GM10847 (cell line): ENCODE measurements around the gene PRR15.

ENCODE experiments used
- POLR2A ChIP-seq: IDR thresholded peaks from 2 replicates; pipeline ENCODE4 v1.6.1; 2011; ENCODE audit not compliant: insufficient read length; ENCODE audit errors: extremely low read depth

Gene PRR15, protein sequence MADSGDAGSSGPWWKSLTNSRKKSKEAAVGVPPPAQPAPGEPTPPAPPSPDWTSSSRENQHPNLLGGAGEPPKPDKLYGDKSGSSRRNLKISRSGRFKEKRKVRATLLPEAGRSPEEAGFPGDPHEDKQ

DNA sequence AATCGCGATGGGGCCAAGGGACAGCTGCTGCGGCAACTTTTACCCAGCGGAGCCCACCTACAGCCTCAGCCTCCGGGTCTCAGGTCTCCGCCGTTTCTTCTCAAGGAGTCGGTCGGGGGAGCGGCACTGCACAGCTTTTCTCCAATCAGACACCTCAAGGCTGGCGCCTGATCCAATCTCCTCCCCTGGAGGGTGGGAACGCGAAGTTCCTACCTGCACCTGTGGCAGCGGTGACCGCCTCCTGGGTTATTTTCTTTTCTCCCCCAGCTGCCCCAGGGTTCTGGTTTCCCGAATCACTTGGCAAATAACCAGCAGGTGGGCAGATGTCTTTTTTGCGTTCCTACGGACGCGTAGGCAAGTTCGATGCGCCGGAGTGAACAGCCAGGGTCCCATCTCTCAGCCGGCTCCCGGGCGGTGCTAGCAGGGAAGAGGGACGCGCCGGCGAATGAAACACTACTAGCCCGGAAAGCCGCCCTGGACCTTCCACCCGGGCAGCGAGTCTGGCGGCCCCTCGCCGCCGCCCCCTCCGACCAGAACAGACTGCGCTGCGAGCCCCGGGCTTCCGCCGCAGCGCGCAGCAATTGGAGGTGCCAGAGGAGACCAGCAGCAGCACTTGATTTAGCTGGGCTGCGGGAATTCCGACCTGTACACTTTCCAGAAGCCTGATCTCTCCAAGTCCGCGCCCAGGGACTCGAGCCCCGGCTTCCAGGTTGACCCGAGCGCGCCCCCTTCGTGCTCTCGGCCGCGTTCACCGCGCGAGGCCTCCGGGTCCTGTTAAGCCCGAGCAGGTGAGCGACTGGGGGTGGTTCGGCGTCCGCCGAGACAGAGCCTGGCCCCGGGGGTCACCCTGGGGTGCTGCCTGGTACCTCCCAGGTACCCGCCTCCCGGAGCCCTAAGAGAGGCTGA lies at the start of gene PRR15:
Gene PRR15, plus strand, starts transcription at position 246 of the 906 bp plus-strand sequence. CDS start 2,495 bp downstream, outside the sequence.
- TF ChIP-seq POLR2A = no peak

DNA sequence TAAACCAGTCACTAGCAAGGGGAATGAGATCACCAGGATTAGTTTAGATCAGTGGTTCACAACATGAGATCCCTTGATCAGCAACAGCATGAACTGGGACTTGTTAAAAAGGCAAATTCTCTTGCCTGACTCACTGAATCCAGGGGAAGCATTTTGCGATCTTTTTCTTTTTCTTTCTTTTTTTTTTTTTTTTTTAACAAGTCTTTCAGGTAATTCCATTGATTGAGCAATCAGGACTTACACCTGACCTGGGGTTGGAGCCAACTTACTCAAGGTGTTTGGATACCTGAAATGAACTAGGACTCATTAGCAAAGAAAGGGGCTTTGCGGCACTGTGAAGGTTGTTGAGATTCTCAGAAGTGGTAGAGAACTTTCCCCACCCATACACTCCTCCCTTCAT lies 47.1 kb upstream of the PRR15 start:
- TF ChIP-seq POLR2A = no peak

DNA sequence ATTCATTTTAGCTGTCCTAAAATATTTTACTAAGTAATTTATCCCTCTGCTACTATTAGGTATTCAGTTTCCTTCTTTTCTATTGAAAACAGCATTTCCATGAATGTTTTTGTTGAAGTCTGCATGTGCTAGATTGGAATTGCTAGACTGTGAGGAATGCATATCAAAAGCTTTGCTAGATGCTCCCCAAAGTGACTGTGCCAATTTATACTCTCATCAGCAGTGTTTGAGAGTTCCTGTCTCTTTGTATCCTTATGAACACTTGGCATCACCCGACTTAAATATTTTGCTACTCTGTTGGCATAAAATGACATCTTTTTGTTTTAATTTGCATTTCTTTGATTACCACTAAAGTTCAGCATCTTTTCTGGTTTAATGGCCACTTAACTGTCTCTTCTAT lies 45.0 kb upstream of the PRR15 start:
- TF ChIP-seq POLR2A = no peak

DNA sequence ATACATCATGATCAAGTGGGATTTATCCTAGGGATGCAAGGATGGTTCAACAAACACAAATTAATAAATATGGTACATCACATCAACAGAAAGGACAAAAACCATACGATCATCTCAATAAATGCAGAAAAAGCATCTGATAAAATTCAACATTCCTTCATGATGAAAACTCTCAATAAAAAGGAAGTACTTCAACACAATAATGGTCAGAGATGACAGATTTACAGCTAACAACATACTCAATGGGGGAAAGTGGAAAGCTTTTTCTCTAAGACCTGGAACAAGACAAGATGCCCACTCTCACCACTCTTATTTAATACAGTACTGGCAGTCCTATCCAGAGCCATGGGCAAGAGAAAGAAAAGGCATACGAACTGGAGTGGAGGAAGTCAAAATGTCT lies 39.9 kb upstream of the PRR15 start:
- TF ChIP-seq POLR2A = no peak

DNA sequence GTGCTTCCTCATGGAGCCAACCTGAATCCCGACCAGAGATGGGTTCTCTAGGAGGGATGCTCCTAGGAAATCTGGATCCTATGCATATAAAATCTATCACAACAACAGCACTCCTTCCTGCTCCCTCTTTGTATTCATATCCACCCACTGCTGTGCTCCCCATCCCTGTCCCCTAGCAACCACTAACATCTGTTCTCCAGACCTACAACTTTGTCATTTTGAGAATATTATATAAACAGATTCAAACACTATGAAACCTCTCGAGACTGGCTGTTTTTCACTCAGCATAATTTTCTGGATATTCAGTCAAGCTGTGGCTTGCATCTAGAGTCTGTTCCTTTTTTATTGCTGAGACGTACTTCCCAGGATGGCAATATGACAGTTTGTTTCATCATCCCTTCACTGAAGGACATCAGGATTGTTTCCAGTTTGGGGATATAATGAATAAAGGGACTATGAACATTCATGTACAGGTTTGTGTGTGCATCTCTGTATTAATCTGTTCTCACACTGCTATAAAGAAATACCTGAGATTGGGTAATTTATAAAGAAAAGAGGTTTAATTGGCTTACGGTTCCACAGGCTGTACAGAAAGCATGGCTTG lies 36.0 kb upstream of the PRR15 start:
- TF ChIP-seq POLR2A = no peak

DNA sequence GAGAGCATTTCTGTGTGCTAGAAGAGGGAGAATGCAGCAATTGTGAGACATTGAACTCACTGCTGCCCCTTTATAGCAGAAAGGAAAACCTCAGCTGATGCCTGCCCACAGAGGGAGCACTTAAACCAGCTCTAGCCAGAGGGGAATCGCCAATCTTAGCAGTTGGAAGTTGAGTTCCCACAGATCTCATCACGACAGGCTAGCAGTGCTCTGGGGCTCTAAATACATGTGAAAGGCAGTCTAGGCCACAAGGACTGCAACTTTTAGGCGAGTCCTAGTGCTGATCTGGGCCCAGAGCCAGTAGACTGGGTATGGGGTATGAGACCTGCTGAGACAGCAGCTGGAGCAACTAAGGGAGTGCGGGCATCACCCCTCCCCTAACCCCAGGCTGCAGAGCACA lies 25.2 kb upstream of the PRR15 start:
- TF ChIP-seq POLR2A = no peak

DNA sequence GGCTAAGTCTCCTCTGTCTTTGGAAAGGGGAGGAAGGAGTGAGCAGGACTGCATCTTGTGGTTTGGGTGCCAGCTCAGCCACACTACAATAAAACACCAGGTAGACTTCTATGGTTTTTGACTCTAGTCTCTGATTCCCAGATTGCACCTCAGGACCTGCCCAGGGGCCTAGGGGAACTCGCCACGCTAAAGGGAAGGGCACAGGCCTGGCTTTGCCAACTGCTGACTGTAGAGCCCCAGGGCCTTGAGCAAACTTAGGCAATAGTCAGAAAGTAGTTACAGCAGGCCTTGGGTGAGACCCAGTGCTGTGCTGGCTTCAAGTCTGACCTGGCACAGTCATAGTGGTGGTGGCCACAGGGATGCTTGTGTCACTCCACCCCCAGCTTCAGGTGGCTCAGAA lies 24.2 kb upstream of the PRR15 start:
- TF ChIP-seq POLR2A = no peak

DNA sequence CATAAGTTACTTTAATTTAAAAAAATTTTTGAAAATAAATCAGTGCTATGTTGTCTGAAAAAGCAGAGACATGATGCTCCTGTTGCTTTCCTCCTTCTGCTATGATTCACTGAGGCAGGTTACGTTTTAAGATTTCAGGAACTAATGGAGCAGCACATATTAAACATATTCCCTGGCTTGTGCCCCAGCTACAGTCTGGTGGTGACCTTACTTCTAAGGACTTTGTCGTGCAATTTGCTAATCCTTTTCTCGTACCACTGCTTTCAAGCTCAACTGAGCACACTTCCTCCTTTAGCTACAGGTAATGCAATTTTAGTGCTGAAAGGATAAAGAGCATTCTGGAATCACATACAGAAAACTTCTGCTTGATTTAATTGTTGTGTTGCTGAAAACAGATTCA lies 16.2 kb upstream of the PRR15 start:
- TF ChIP-seq POLR2A = no peak

DNA sequence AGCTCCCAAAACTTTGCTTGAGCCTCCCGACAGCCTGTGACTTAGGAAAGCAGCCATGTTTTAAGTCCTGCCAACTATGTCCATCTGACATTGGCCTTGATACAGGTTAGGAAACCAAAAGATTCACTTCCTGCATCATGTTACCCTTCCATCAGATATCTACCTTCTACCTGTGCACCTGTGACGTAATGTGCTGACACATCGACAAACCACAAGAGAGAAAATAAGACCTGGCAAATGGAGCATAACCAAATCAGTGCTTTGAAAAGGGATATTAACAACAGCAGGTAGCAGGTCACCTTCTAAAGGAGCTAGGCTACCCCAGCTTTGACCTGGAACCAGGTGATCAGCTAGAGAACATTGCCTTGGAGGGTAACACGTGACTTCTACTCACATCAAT lies 14.8 kb upstream of the PRR15 start:
- no peak for TF ChIP-seq POLR2A

DNA sequence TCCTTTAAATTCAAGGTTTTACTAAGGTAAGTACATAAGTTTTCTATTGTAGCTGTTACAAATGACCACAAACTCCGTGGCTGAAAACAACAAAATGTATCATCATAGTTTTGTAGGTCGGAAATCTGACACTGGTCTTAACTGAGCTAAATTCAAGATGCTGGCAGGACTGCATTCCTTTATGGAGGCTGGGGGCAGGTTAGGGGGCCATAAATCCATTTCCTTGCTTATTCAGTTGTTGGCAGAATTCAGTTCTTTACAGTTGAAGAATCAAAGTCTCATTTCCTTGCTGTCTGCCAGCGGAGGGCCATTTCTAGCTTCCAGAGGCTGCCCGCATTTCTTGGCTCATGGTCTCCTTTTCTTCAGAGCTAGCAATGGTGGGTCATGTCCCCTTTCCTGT lies 11.2 kb upstream of the PRR15 start:
- TF ChIP-seq POLR2A = no peak

DNA sequence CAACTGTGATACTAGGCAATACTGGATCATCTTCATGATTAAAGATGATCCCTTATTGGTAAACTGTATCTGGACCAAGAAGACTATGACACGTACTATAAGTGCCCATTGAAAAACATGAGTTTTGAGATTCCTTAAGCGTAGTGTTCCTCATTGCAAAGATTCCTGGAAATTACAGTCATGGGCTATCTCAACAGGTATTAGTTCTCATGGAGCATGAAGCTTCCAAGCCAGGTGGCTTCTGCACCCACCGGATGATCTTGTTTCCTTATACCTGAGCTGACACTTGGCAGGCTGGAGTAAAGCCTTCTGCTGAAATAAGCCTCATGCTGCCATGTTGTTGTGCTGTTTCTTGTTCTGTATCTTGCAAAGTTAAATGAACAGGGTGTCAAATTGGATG lies 8.6 kb upstream of the PRR15 start:
- no peak for TF ChIP-seq POLR2A

DNA sequence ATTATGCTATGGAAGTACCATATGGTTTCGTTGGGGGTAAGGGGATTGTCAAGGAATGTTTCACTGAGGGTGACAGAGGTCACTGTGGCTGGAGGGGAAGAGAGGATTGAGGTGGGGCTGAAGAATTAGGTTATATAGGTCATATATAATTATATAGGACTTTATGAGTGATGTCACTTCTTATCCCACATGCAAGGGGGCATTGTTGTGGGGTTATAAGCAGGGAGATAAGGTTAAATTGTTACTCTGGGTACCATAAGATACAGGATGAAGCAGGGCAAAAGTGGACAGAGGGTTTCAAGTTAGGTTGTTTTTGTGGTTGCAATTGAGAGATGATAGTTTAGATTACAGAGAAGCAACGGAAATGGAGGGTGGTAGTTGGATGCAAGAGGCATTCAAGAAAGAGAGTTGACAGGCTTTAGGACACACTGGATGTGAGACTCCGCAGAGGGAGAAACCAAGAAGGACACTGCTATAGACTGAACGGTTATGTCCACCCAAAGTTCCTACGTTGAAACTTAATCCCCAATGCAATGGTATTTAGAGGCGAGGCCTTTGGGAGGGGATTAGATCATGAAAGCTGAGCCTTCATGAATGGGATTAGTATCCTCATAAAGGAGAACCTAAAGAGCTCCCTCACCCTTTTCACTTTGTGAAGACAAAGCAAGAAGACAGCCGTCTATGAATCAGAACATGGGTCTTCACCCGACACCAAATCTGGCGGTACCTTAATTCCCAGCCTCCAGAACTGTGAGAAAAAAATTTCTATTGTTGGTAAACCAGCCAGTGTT lies 7.0 kb upstream of the PRR15 start:
- no peak for TF ChIP-seq POLR2A

DNA sequence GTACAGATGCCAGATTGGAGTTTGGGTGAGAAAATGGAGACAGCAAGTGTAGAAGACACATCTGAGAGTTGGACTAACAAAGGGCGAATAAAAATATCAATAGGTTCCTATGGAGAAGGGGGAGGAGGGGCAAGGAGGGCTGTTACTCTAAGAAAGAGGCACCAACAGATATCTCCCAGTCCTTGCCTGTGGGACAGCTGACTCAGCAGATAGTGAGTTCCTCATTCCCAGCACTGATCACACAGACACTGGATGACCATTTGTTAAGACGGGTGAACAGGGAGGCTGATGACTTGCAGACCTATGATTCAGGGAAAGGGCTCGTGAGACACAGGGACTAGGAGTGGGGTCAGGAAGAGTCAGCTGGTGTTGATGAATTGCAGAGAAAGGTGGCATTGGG lies 5.7 kb upstream of the PRR15 start:
- no peak for TF ChIP-seq POLR2A

DNA sequence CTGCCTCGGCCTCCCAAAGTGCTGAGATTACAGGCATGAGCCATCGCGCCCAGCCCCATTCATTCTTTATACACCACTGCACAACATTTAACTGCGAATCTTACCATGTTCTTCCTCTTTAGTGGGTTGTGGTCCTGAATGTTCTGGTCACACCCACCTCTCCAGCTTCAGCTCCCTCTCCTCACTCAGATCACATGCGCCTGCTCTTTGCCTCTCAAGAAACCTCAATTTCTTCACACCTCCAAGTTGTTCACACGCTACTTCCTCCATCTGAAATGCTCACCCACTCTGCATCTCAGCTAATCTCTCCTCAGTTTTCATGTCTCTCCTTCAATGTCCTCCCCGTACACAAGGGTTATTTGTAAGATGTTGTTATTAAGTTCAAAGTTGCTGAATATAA lies 2.4 kb upstream of the PRR15 start:
- no peak for TF ChIP-seq POLR2A

DNA sequence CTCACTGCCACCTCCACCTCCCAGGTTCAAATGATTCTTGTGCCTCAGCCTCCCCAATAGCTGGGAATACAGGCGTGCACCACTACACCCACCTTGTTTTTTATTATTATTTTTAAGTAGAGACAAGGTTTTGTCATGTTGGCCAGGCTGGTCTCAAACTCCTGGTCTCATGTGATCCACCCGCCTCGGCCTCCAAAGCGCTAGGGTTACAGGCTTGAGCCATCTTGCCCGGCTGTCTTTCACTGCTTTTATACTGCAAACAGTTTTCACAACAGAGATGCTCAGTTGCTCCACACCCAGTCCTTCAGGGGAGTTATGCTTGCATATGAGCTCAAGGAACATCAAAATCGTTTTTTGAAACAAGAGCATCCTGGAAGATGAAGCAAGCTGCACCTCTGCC lies 1.3 kb upstream of the PRR15 start:
- TF ChIP-seq POLR2A = no peak
